WTC11 (cell line): ENCODE measurements around the gene SPIC. TPM values are rescaled to one million over a fixed set of nuclear protein-coding genes. Genes with fewer than 3 reads are reported as not detected.

Experiments used
- ATAC-seq: fragments of 200-7000 bp; cut with Tn5 transposase; 2 replicates; pipeline ENCODE4 v1.10.0; 2021; ENCODE audit warnings: mild to moderate bottlenecking, moderate library complexity
- CTCF ChIA-PET: fragments of 300-600 bp; sonication (Branson Sonifier 250); formaldehyde crosslinking; loops from one replicate; lab custom pipeline; 2021; ENCODE audit warnings: antibody characterized with exemption; lab: Charles Lee
- POLR2A ChIA-PET: fragments of 350-600 bp; sonication (Branson Sonifier 250); formaldehyde crosslinking; loops from one replicate; lab custom pipeline; 2021; ENCODE audit warnings: antibody characterized with exemption; lab: Charles Lee
- DNase-seq: peaks from one replicate; pipeline ENCODE4 v3.0.0; 2021; ENCODE audit warnings: low spot score
- H3K27ac Mint-ChIP-seq: 2 replicates; pipeline ENCODE4 v1.8.0; 2021; ENCODE audit warnings: mixed read lengths
- H3K27me3 Mint-ChIP-seq: 2 replicates; pipeline ENCODE4 v1.8.0; 2021; ENCODE audit warnings: low read depth, mild to moderate bottlenecking, moderate library complexity, mixed read lengths
- H3K36me3 Mint-ChIP-seq: 2 replicates; pipeline ENCODE4 v1.8.0; 2021; ENCODE audit warnings: mixed read lengths
- H3K4me1 Mint-ChIP-seq: 2 replicates; pipeline ENCODE4 v1.8.0; 2022; ENCODE audit warnings: mixed read lengths
- H3K4me3 Mint-ChIP-seq: 2 replicates; pipeline ENCODE4 v1.8.0; 2021; ENCODE audit warnings: mild to moderate bottlenecking, moderate library complexity, mixed read lengths
- H3K9me3 Mint-ChIP-seq: 2 replicates; pipeline ENCODE4 v1.8.0; 2021; ENCODE audit warnings: mixed read lengths
- AR ChIP-seq: fragments of 250-450 bp; sonication (Bioruptor Pico); IDR thresholded peaks from 2 replicates; pipeline ENCODE4 v1.9.0; 2021; ENCODE audit warnings: mild to moderate bottlenecking
- E2F1 ChIP-seq: sonication (generic); formaldehyde crosslinking; IDR thresholded peaks from 2 replicates; pipeline ENCODE4 v1.8.0; 2022; ENCODE audit warnings: mild to moderate bottlenecking, missing genetic modification reagents
- ERG ChIP-seq: fragments of 250-450 bp; sonication (Bioruptor Pico); IDR thresholded peaks from 2 replicates; pipeline ENCODE4 v1.8.0; 2021; ENCODE audit warnings: mild to moderate bottlenecking
- MYBL2 ChIP-seq: sonication (generic); formaldehyde crosslinking; IDR thresholded peaks from 2 replicates; pipeline ENCODE4 v1.8.1; 2023; ENCODE audit warnings: mild to moderate bottlenecking, moderate library complexity, missing genetic modification reagents
- NFYB ChIP-seq: sonication (generic); formaldehyde crosslinking; conservative IDR thresholded peaks from 2 replicates; pipeline ENCODE4 v1.8.0; 2022; ENCODE audit warnings: low read depth, missing genetic modification reagents
- NR2C2 ChIP-seq: sonication (generic); formaldehyde crosslinking; IDR thresholded peaks from 2 replicates; pipeline ENCODE4 v1.8.0; 2022; ENCODE audit warnings: mild to moderate bottlenecking, missing genetic modification reagents
- SMAD4 ChIP-seq: sonication (generic); formaldehyde crosslinking; IDR thresholded peaks from 2 replicates; pipeline ENCODE4 v1.8.0; 2022; ENCODE audit warnings: mild to moderate bottlenecking, missing genetic modification reagents
- SOX15 ChIP-seq: fragments of 250-450 bp; sonication (Bioruptor Pico); IDR thresholded peaks from 2 replicates; pipeline ENCODE4 v1.9.0; 2021; ENCODE audit warnings: mild to moderate bottlenecking
- TCF7 ChIP-seq: sonication (generic); formaldehyde crosslinking; IDR thresholded peaks from 2 replicates; pipeline ENCODE4 v1.8.0; 2022; ENCODE audit warnings: mild to moderate bottlenecking, low read depth, missing genetic modification reagents, moderate library complexity
- USF1 ChIP-seq: sonication (generic); formaldehyde crosslinking; IDR thresholded peaks from 2 replicates; pipeline ENCODE4 v1.8.0; 2022; ENCODE audit warnings: mild to moderate bottlenecking, missing genetic modification reagents
- USF2 ChIP-seq: sonication (generic); formaldehyde crosslinking; IDR thresholded peaks from 2 replicates; pipeline ENCODE4 v1.8.1; 2023; ENCODE audit warnings: mild to moderate bottlenecking, missing genetic modification reagents, moderate library complexity
- ZBTB43 ChIP-seq: sonication (generic); formaldehyde crosslinking; IDR thresholded peaks from 2 replicates; pipeline ENCODE4 v1.8.1; 2023; ENCODE audit warnings: mild to moderate bottlenecking, missing genetic modification reagents
- ZMAT4 ChIP-seq: fragments of 250-450 bp; sonication (Bioruptor Pico); IDR thresholded peaks from 2 replicates; pipeline ENCODE4 v1.9.0; 2021; ENCODE audit warnings: mild to moderate bottlenecking
- ZNF232 ChIP-seq: sonication (generic); formaldehyde crosslinking; IDR thresholded peaks from 2 replicates; pipeline ENCODE4 v1.8.0; 2022; ENCODE audit warnings: mild to moderate bottlenecking, missing genetic modification reagents
- ZNF396 ChIP-seq: fragments of 250-450 bp; sonication (Bioruptor Pico); IDR thresholded peaks from 2 replicates; pipeline ENCODE4 v1.8.0; 2021; ENCODE audit warnings: mild to moderate bottlenecking, moderate library complexity, borderline replicate concordance
- total RNA-seq: library from RNA; stranded (reverse); gene quantifications from 3 replicates; pipeline ENCODE4 v1.2.3, GENCODE V29; 2021

Gene SPIC
- total RNA-seq, 1 experiment from 2014 or later, result not detected

GRCh38 chr12:101491329-101491728, 16.2 kb downstream of the SPIC start:
- CTCF ChIA-PET, result interaction anchor here (0.8 kb wide), 2 partner anchors 268 to 406 kb away, joined by 3 read pairs; no protein-coding TSS in a partner anchor
- DNase-seq (no peak), ATAC-seq (no peak)
- Mint-ChIP-seq H3K4me3 (no peak overlapping the region), H3K4me1 (no peaks in the 10 kb centered on the region), H3K36me3 (no peaks in the 10 kb centered on the region), H3K27me3 (no peaks in the 10 kb centered on the region), H3K9me3 (no peaks in the 10 kb centered on the region), H3K27ac (no peak overlapping the region)
- TF ChIP-seq E2F1 (CRISPR knock-in tag) (no peak), ZMAT4 (CRISPR knock-in tag) (no peak), NFYB (CRISPR knock-in tag) (no peak), AR (CRISPR knock-in tag) (no peak), ZNF232 (CRISPR knock-in tag) (no peak), SOX15 (CRISPR knock-in tag) (no peak), ERG (no peak), MYBL2 (CRISPR knock-in tag) (no peak)
- POLR2A ChIA-PET, result interaction anchor here (0.6 kb wide), 1 partner anchor 73 kb away, joined by 3 read pairs; no protein-coding TSS in a partner anchor

- TF ChIP-seq ZBTB43 (CRISPR knock-in tag), result no peak
- TF ChIP-seq TCF7 (CRISPR knock-in tag), result no peak
- no peak for TF ChIP-seq ZNF396 (CRISPR knock-in tag)
- TF ChIP-seq SMAD4, result no peak
- no peak for TF ChIP-seq NR2C2 (CRISPR knock-in tag)
- TF ChIP-seq USF2, result no peak
- TF ChIP-seq USF1 (CRISPR knock-in tag), result no peak
- ChIA-PET POLR2A (no interaction called here), CTCF (no interaction called here)
These were observed 18.4 kb downstream of the SPIC start for GRCh38 chr12:101493556-101493955.

More at GRCh38 chr12:101493556-101493955, 18.4 kb downstream of the SPIC start:
- Mint-ChIP-seq H3K27me3 (no peaks in the 10 kb centered on the region), H3K36me3 (no peaks in the 10 kb centered on the region), H3K27ac (no peak overlapping the region), H3K4me1 (no peaks in the 10 kb centered on the region), H3K4me3 (no peak overlapping the region), H3K9me3 (no peaks in the 10 kb centered on the region)
- no peak for DNase-seq
- ATAC-seq, result no peak
